HUES48 (cell line): ENCODE data around the gene CCDC134.
"Not testable (repeated sequence)": the region's sequence is repeated elsewhere in the genome, so short reads cannot be mapped to it uniquely, and the experiment has no call there.

ENCODE experiments used
- H3K27ac ChIP-seq: one replicate; pipeline ENCODE4 v1.7.0; 2013; ENCODE audit warnings: low read depth, low read length, inconsistent platforms
- H3K27me3 ChIP-seq: 2 replicates; pipeline ENCODE4 v1.6.1; 2013; ENCODE audit warnings: mild to moderate bottlenecking, low read length; ENCODE audit not compliant: control insufficient read depth, insufficient read depth
- H3K36me3 ChIP-seq: 2 replicates; pipeline ENCODE4 v1.6.1; 2013; ENCODE audit warnings: low read length; ENCODE audit not compliant: control insufficient read depth, insufficient read depth
- H3K4me1 ChIP-seq: 2 replicates; pipeline ENCODE4 v1.6.1; 2013; ENCODE audit warnings: mild to moderate bottlenecking, low read length; ENCODE audit not compliant: control insufficient read depth, insufficient read depth
- H3K4me3 ChIP-seq: 2 replicates; pipeline ENCODE4 v1.5.1; 2013; ENCODE audit warnings: mild to moderate bottlenecking, low read depth, low read length
- H3K9ac ChIP-seq: 2 replicates; pipeline ENCODE4 v1.6.1; 2013; ENCODE audit warnings: mild to moderate bottlenecking, low read depth, low read length, moderate library complexity
- H3K9me3 ChIP-seq: 2 replicates; pipeline ENCODE4 v1.6.1; 2013; ENCODE audit warnings: low read length; ENCODE audit not compliant: control insufficient read depth, insufficient read depth

Gene CCDC134

DNA sequence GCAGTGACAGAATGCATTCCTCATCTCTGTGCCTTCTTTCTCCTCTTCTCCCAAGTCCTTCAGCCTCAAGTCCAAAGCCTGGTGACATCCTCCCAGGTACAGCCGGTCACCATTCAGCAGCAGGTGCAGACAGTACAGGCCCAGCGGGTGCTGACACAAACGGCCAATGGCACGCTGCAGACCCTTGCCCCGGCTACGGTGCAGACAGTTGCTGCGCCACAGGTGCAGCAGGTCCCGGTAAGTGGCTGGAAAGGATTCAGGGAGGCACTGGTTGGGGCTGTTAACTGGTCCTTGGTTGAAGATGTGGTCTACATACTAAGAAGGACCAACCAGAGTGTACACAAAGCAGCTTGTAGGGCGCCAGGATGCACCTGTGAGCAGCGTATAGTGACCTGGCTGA lies 68.1 kb downstream of the CCDC134 start:
- H3K4me1 ChIP-seq: peaks cover under 1% of the 10 kb centered on the region; the same call in 1 of the 2 replicates
- no peaks in the 10 kb centered on the region for H3K9me3 ChIP-seq
- no peaks in the 10 kb centered on the region for H3K27me3 ChIP-seq
- H3K27ac ChIP-seq: no peak overlapping the region
- H3K36me3 ChIP-seq: peaks cover 61% of the 10 kb centered on the region
- H3K9ac ChIP-seq: no peak overlapping the region
- no peak overlapping the region for H3K4me3 ChIP-seq

DNA sequence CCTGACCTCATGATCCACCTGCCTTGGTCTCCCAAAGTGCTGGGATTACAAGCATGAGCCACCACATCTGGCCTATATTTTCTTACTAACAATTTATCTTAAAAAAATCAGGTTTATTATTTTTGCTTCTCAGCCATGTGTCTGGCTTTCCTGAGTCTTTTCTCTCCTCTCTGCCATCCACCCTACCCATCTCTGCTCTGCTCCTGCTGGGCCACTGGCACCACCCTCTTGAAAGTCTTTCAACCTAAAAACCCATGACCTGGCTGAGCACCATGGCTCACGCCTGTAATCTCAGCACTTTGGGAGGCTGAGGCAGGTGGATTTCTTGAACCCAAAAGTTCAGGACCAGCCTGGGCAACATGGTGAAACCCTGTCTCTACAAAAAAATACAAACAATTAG lies 69.6 kb downstream of the CCDC134 start:
- H3K9ac ChIP-seq, H3K9me3 ChIP-seq, H3K27ac ChIP-seq, H3K4me1 ChIP-seq, H3K4me3 ChIP-seq, H3K27me3 ChIP-seq: not testable (repeated sequence)
- peaks cover 75% of the 10 kb centered on the region for H3K36me3 ChIP-seq

DNA sequence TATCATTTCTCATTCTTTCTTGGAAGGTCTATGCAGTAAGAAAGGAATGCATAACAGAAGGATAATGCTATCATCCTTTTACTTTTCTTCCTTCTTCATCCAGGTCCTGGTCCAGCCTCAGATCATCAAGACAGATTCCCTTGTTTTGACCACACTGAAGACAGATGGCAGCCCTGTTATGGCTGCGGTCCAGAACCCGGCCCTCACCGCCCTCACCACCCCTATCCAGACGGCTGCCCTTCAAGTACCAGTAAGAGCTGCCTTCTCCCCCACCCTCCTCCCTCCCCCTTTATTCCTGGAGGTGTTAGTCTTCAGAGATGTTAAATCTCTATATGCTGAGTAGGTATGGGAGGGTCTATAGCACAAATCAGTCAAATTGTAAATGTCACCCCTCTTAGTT lies 70.3 kb downstream of the CCDC134 start:
- Histone ChIP-seq H3K4me1 (no peaks in the 10 kb centered on the region), H3K27me3 (no peaks in the 10 kb centered on the region), H3K36me3 (peaks cover 82% of the 10 kb centered on the region), H3K9me3 (no peaks in the 10 kb centered on the region), H3K9ac (no peak overlapping the region), H3K4me3 (no peak overlapping the region), H3K27ac (no peak overlapping the region)

DNA sequence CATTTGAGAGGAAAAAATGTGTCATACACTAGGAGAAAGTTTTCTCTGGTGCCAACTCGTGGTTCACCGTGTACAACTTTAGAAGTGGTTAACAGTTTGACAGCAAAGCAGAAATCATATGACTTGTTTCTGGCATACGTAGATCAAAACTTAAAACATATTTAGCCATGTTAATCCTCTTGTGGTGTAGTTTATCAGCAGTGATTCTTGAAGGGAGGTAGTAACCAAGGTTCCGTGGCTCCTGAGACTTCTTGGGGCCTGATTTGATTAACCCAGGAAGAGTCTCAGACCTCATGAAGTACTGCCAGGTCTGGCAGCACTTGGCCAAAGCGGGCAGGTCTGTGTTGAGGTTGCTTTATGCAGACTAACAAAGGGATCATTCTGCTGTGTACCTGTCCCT lies 72.9 kb downstream of the CCDC134 start:
- Histone ChIP-seq H3K4me3 (no peak overlapping the region), H3K4me1 (no peaks in the 10 kb centered on the region), H3K27ac (no peak overlapping the region), H3K27me3 (no peaks in the 10 kb centered on the region), H3K9ac (no peak overlapping the region), H3K36me3 (peaks cover 87% of the 10 kb centered on the region), H3K9me3 (no peaks in the 10 kb centered on the region)

DNA sequence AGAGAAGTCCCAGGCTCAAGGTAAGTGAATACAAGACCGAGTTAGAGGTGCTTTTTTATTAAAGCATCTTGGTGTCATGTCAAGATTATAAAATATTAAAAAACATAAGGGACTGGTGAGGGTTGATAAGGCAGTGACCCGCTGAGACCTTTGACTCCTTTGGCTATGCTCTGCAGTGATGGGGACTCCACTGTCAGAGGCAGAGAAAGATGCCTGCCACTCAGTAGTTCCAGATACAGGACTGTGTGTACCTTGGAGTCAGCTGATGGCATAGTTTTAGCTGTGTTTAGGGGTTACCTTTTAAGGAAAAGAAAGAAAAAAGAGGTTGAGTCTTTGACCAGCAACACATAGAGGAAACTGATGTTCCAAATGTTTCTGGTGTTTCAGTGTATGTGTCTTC lies 73.6 kb downstream of the CCDC134 start:
- H3K4me1 ChIP-seq: no peaks in the 10 kb centered on the region
- H3K27me3 ChIP-seq: no peaks in the 10 kb centered on the region
- H3K9ac ChIP-seq: no peak overlapping the region
- H3K9me3 ChIP-seq: no peaks in the 10 kb centered on the region
- no peak overlapping the region for H3K4me3 ChIP-seq
- H3K36me3 ChIP-seq: peaks cover 87% of the 10 kb centered on the region
- no peak overlapping the region for H3K27ac ChIP-seq

DNA sequence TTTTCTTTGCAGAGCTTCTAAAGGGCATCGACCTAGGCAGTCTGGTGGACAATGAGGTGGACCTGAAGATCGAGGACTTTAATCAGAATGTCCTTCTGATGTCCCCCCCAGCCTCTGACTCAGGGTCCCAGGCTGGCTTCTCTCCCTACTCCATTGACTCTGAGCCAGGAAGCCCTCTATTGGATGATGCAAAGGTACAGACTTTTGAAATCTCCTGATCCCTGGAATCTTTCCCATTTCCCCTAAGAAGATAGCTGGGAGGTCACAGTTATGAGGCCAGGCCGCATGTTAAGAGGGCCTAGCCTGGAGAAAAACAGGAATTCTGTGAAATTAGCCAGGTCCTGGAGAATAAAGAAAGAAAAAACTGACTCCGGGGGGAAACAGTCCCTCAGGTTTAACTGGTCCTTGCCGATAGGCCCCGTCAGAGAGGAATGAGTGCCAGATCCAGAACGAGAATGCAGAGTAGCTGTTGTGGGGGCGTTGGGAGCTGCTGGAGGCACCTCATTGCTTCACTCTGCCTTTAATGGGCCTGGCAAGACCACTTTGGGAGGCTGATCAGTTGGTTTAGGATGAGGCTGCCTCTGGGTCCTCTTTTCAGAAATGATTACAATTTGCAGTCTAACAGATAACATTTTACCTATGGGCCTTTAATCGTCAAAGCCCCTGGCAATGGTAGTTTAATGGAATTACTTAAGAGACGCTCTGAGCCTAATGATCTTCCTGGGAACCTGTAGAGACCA lies 75.2 kb downstream of the CCDC134 start:
- no peak overlapping the region for H3K4me3 ChIP-seq
- no peaks in the 10 kb centered on the region for H3K9me3 ChIP-seq
- no peak overlapping the region for H3K9ac ChIP-seq
- H3K27ac ChIP-seq: no peak overlapping the region
- no peaks in the 10 kb centered on the region for H3K4me1 ChIP-seq
- no peaks in the 10 kb centered on the region for H3K27me3 ChIP-seq
- peaks cover 89% of the 10 kb centered on the region for H3K36me3 ChIP-seq
